WTC11 (cell line): ENCODE data around the gene BBS9. TPM values are rescaled to one million over a fixed set of nuclear protein-coding genes. Genes with fewer than 3 reads are reported as not detected.

Experiments used
- ATAC-seq: fragments of 200-7000 bp; cut with Tn5 transposase; 2 replicates; pipeline ENCODE4 v1.10.0; 2021; ENCODE audit warnings: mild to moderate bottlenecking, moderate library complexity
- CTCF ChIA-PET: fragments of 300-600 bp; sonication (Branson Sonifier 250); formaldehyde crosslinking; loops from one replicate; lab custom pipeline; 2021; ENCODE audit warnings: antibody characterized with exemption; lab: Charles Lee
- POLR2A ChIA-PET: fragments of 350-600 bp; sonication (Branson Sonifier 250); formaldehyde crosslinking; loops from one replicate; lab custom pipeline; 2021; ENCODE audit warnings: antibody characterized with exemption; lab: Charles Lee
- DNase-seq: peaks from one replicate; pipeline ENCODE4 v3.0.0; 2021; ENCODE audit warnings: low spot score
- H3K27ac Mint-ChIP-seq: 2 replicates; pipeline ENCODE4 v1.8.0; 2021; ENCODE audit warnings: mixed read lengths
- H3K27me3 Mint-ChIP-seq: 2 replicates; pipeline ENCODE4 v1.8.0; 2021; ENCODE audit warnings: low read depth, mild to moderate bottlenecking, moderate library complexity, mixed read lengths
- H3K36me3 Mint-ChIP-seq: 2 replicates; pipeline ENCODE4 v1.8.0; 2021; ENCODE audit warnings: mixed read lengths
- H3K4me1 Mint-ChIP-seq: 2 replicates; pipeline ENCODE4 v1.8.0; 2022; ENCODE audit warnings: mixed read lengths
- H3K4me3 Mint-ChIP-seq: 2 replicates; pipeline ENCODE4 v1.8.0; 2021; ENCODE audit warnings: mild to moderate bottlenecking, moderate library complexity, mixed read lengths
- H3K9me3 Mint-ChIP-seq: 2 replicates; pipeline ENCODE4 v1.8.0; 2021; ENCODE audit warnings: mixed read lengths
- ATF3 ChIP-seq: sonication (generic); formaldehyde crosslinking; conservative IDR thresholded peaks from 2 replicates; pipeline ENCODE4 v1.8.1; 2022; ENCODE audit warnings: mild to moderate bottlenecking, missing genetic modification reagents
- CDX4 ChIP-seq: fragments of 250-450 bp; sonication (Bioruptor Pico); IDR thresholded peaks from 2 replicates; pipeline ENCODE4 v1.9.0; 2021; ENCODE audit warnings: moderate library complexity, mild to moderate bottlenecking, inconsistent platforms, borderline replicate concordance
- ELF4 ChIP-seq: sonication (generic); formaldehyde crosslinking; IDR thresholded peaks from 2 replicates; pipeline ENCODE4 v1.8.1; 2022; ENCODE audit warnings: low read depth, mild to moderate bottlenecking, moderate library complexity, missing genetic modification reagents
- EMX1 ChIP-seq: fragments of 250-450 bp; sonication (Bioruptor Pico); IDR thresholded peaks from 2 replicates; pipeline ENCODE4 v1.8.0; 2021; ENCODE audit warnings: mild to moderate bottlenecking
- JAZF1 ChIP-seq: fragments of 250-450 bp; sonication (Bioruptor Pico); IDR thresholded peaks from 2 replicates; pipeline ENCODE4 v1.9.0; 2021; ENCODE audit warnings: moderate library complexity, mild to moderate bottlenecking, inconsistent platforms
- NFE2L1 ChIP-seq: sonication (generic); formaldehyde crosslinking; IDR thresholded peaks from 2 replicates; pipeline ENCODE4 v1.8.1; 2023; ENCODE audit warnings: missing genetic modification reagents
- NFYB ChIP-seq: sonication (generic); formaldehyde crosslinking; conservative IDR thresholded peaks from 2 replicates; pipeline ENCODE4 v1.8.0; 2022; ENCODE audit warnings: low read depth, missing genetic modification reagents
- OVOL2 ChIP-seq: fragments of 250-450 bp; sonication (Bioruptor Pico); IDR thresholded peaks from 2 replicates; pipeline ENCODE4 v1.9.0; 2021; ENCODE audit warnings: mild to moderate bottlenecking, borderline replicate concordance
- RELA ChIP-seq: sonication (generic); formaldehyde crosslinking; IDR thresholded peaks from 2 replicates; pipeline ENCODE4 v1.8.1; 2022; ENCODE audit warnings: missing genetic modification reagents, mild to moderate bottlenecking, borderline replicate concordance
- SMAD4 ChIP-seq: sonication (generic); formaldehyde crosslinking; IDR thresholded peaks from 2 replicates; pipeline ENCODE4 v1.8.0; 2022; ENCODE audit warnings: mild to moderate bottlenecking, missing genetic modification reagents
- SP1 ChIP-seq: sonication (generic); formaldehyde crosslinking; conservative IDR thresholded peaks from 2 replicates; pipeline ENCODE4 v1.8.1; 2022; ENCODE audit warnings: missing genetic modification reagents
- USF1 ChIP-seq: sonication (generic); formaldehyde crosslinking; IDR thresholded peaks from 2 replicates; pipeline ENCODE4 v1.8.0; 2022; ENCODE audit warnings: mild to moderate bottlenecking, missing genetic modification reagents
- ZBTB21 ChIP-seq: sonication (generic); formaldehyde crosslinking; IDR thresholded peaks from 2 replicates; pipeline ENCODE4 v1.8.1; 2023; ENCODE audit warnings: mild to moderate bottlenecking, missing genetic modification reagents, borderline replicate concordance
- ZNF263 ChIP-seq: sonication (generic); formaldehyde crosslinking; IDR thresholded peaks from 2 replicates; pipeline ENCODE4 v1.8.1; 2022; ENCODE audit warnings: low read depth, mild to moderate bottlenecking, moderate library complexity, missing genetic modification reagents
- ZNF317 ChIP-seq: sonication (generic); formaldehyde crosslinking; IDR thresholded peaks from 2 replicates; pipeline ENCODE4 v1.8.1; 2023; ENCODE audit warnings: low read depth, mild to moderate bottlenecking, moderate library complexity, missing genetic modification reagents, borderline replicate concordance
- ZNF396 ChIP-seq: fragments of 250-450 bp; sonication (Bioruptor Pico); IDR thresholded peaks from 2 replicates; pipeline ENCODE4 v1.8.0; 2021; ENCODE audit warnings: mild to moderate bottlenecking, moderate library complexity, borderline replicate concordance
- ZNF416 ChIP-seq: fragments of 250-450 bp; sonication (Bioruptor Pico); IDR thresholded peaks from 2 replicates; pipeline ENCODE4 v1.9.0; 2021; ENCODE audit warnings: mild to moderate bottlenecking, inconsistent platforms
- total RNA-seq: library from RNA; stranded (reverse); gene quantifications from 3 replicates; pipeline ENCODE4 v1.2.3, GENCODE V29; 2021
- TF ChIP-seq, protein P1 (sequence below): sonication (generic); formaldehyde crosslinking; IDR thresholded peaks from 2 replicates; pipeline ENCODE4 v1.8.1; 2023; ENCODE audit warnings: mild to moderate bottlenecking, missing genetic modification reagents, moderate library complexity
- TF ChIP-seq, protein P2 (sequence below): sonication (generic); formaldehyde crosslinking; IDR thresholded peaks from 2 replicates; pipeline ENCODE4 v1.8.1; 2023; ENCODE audit warnings: mild to moderate bottlenecking, moderate library complexity, missing genetic modification reagents

BBS9 gene
- total RNA-seq, 1 experiment from 2014 or later, result 56.6 TPM

GRCh38 chr7:33079763-33080690 lies 49.3 kb upstream of the BBS9 start:
- H3K4me3 Mint-ChIP-seq, result no peak overlapping the region
- ATAC-seq, result peak; percentile 34; the same call in 1 of the 2 replicates
- peaks cover 2% of the 10 kb centered on the region; the same call in 1 of the 2 replicates for H3K27me3 Mint-ChIP-seq
- POLR2A ChIA-PET, result no interaction called here
- no peak for DNase-seq
- peaks cover 49% of the 10 kb centered on the region for H3K4me1 Mint-ChIP-seq
- no peak for TF ChIP-seq ZNF317 (CRISPR knock-in tag)
- TF ChIP-seq, protein P1, sequence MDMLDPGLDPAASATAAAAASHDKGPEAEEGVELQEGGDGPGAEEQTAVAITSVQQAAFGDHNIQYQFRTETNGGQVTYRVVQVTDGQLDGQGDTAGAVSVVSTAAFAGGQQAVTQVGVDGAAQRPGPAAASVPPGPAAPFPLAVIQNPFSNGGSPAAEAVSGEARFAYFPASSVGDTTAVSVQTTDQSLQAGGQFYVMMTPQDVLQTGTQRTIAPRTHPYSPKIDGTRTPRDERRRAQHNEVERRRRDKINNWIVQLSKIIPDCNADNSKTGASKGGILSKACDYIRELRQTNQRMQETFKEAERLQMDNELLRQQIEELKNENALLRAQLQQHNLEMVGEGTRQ (CRISPR knock-in tag), result 0 out of 2 replicates have a peak, but pooled peaks have one; percentile 30
- TF ChIP-seq, all 79 proteins: peak for 1
- Mint-ChIP-seq H3K36me3 (no peaks in the 10 kb centered on the region), H3K9me3 (no peaks in the 10 kb centered on the region), H3K27ac (no peak overlapping the region)
- CTCF ChIA-PET, result no interaction called here

GRCh38 chr7:33087356-33087755 lies 42.0 kb upstream of the BBS9 start:
- Mint-ChIP-seq H3K27me3 (no peaks in the 10 kb centered on the region), H3K4me3 (no peak overlapping the region), H3K27ac (no peak overlapping the region), H3K4me1 (no peaks in the 10 kb centered on the region), H3K36me3 (no peaks in the 10 kb centered on the region), H3K9me3 (peaks cover 4% of the 10 kb centered on the region; the same call in 1 of the 2 replicates)
- no peak for ATAC-seq
- TF ChIP-seq ZNF396 (CRISPR knock-in tag) (no peak), RELA (CRISPR knock-in tag) (no peak), ATF3 (CRISPR knock-in tag) (no peak), SMAD4 (no peak), EMX1 (CRISPR knock-in tag) (no peak), JAZF1 (CRISPR knock-in tag) (no peak), CDX4 (CRISPR knock-in tag) (no peak), NFYB (CRISPR knock-in tag) (no peak), NFE2L1 (CRISPR knock-in tag) (no peak), ZBTB21 (no peak), OVOL2 (no peak), USF1 (CRISPR knock-in tag) (no peak), SP1 (CRISPR knock-in tag) (no peak), ZNF263 (CRISPR knock-in tag) (no peak), ELF4 (CRISPR knock-in tag) (no peak), ZNF416 (CRISPR knock-in tag) (no peak)
- TF ChIP-seq, protein P2, sequence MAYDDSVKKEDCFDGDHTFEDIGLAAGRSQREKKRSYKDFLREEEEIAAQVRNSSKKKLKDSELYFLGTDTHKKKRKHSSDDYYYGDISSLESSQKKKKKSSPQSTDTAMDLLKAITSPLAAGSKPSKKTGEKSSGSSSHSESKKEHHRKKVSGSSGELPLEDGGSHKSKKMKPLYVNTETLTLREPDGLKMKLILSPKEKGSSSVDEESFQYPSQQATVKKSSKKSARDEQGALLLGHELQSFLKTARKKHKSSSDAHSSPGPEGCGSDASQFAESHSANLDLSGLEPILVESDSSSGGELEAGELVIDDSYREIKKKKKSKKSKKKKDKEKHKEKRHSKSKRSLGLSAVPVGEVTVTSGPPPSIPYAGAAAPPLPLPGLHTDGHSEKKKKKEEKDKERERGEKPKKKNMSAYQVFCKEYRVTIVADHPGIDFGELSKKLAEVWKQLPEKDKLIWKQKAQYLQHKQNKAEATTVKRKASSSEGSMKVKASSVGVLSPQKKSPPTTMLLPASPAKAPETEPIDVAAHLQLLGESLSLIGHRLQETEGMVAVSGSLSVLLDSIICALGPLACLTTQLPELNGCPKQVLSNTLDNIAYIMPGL (CRISPR knock-in tag), result no peak
- DNase-seq, result no peak
- ChIA-PET CTCF (interaction anchor here (0.7 kb wide), 1 partner anchor 21 kb away, joined by 3 read pairs; no protein-coding TSS in a partner anchor), POLR2A (no interaction called here)
